ENCODE measurements around the gene DHCR24.

- TF ChIP-seq CTCF (conservative IDR thresholded peaks at IDR 0.05) (no peak), EZH2 (IDR thresholded peaks at IDR 0.05; ENCODE audit: low read depth) (no peak)
Measured at GRCh38 chr1:54879872-54880271, 7.1 kb downstream of the DHCR24 start.

All from PC-9 (cell line).